ENCODE results near the gene PDE2A.

Gene PDE2A

GRCh38 chr11:72646472-72646871, 27.8 kb downstream of the PDE2A start:
- TF ChIP-seq CREB5 (CRISPR knock-in tag; IDR thresholded peaks at IDR 0.05; ENCODE audit: low read depth) (no peak), ZNF565 (CRISPR knock-in tag; conservative IDR thresholded peaks at IDR 0.05; ENCODE audit: low read depth) (no peak), ZFP3 (CRISPR knock-in tag; IDR thresholded peaks at IDR 0.05) (no peak), SNAI2 (CRISPR knock-in tag; IDR thresholded peaks at IDR 0.05) (no peak), TSHZ2 (CRISPR knock-in tag; IDR thresholded peaks at IDR 0.05) (no peak), ZNF70 (CRISPR knock-in tag; IDR thresholded peaks at IDR 0.05) (no peak), RARB (CRISPR knock-in tag; IDR thresholded peaks at IDR 0.05) (no peak)
- ATAC-seq: no peak

- TF ChIP-seq ZFP3 (CRISPR knock-in tag; IDR thresholded peaks at IDR 0.05) (no peak), ZNF565 (CRISPR knock-in tag; conservative IDR thresholded peaks at IDR 0.05; ENCODE audit: low read depth) (no peak), RARB (CRISPR knock-in tag; IDR thresholded peaks at IDR 0.05) (no peak), PPARA (CRISPR knock-in tag; IDR thresholded peaks at IDR 0.05; ENCODE audit: borderline replicate concordance) (no peak), CSRNP3 (CRISPR knock-in tag; IDR thresholded peaks at IDR 0.05) (no peak), TOX (CRISPR knock-in tag; IDR thresholded peaks at IDR 0.05; ENCODE audit: borderline replicate concordance) (no peak), TSHZ2 (CRISPR knock-in tag; IDR thresholded peaks at IDR 0.05) (no peak), ISL1 (CRISPR knock-in tag; IDR thresholded peaks at IDR 0.05) (no peak), POU6F1 (CRISPR knock-in tag; IDR thresholded peaks at IDR 0.05; ENCODE audit: borderline replicate concordance, low read depth) (no peak), ZC3H10 (CRISPR knock-in tag; IDR thresholded peaks at IDR 0.05) (no peak)
- ATAC-seq: no peak
Measured at GRCh38 chr11:72646024-72646423, 28.2 kb downstream of the PDE2A start.

- TF ChIP-seq PATZ1 (CRISPR knock-in tag; IDR thresholded peaks at IDR 0.05; ENCODE audit: borderline replicate concordance): no peak
- no peak for TF ChIP-seq OSR1 (CRISPR knock-in tag; IDR thresholded peaks at IDR 0.05)
- no peak for TF ChIP-seq ZFP3 (CRISPR knock-in tag; IDR thresholded peaks at IDR 0.05)
- no peak for TF ChIP-seq ARNTL (CRISPR knock-in tag; IDR thresholded peaks at IDR 0.05; ENCODE audit: borderline replicate concordance, low read depth)
- TF ChIP-seq TOX (CRISPR knock-in tag; IDR thresholded peaks at IDR 0.05; ENCODE audit: borderline replicate concordance): no peak
- TF ChIP-seq BACH2 (CRISPR knock-in tag; IDR thresholded peaks at IDR 0.05; ENCODE audit: borderline replicate concordance): no peak
- no peak for TF ChIP-seq ZFP30 (CRISPR knock-in tag; IDR thresholded peaks at IDR 0.05)
- TF ChIP-seq ZNF70 (CRISPR knock-in tag; IDR thresholded peaks at IDR 0.05): no peak
- TF ChIP-seq ISL1 (CRISPR knock-in tag; IDR thresholded peaks at IDR 0.05): no peak
- TF ChIP-seq ZNF565 (CRISPR knock-in tag; conservative IDR thresholded peaks at IDR 0.05; ENCODE audit: low read depth): no peak
- no peak for TF ChIP-seq PPARA (CRISPR knock-in tag; IDR thresholded peaks at IDR 0.05; ENCODE audit: borderline replicate concordance)
- TF ChIP-seq RARB (CRISPR knock-in tag; IDR thresholded peaks at IDR 0.05): no peak
- TF ChIP-seq ZC3H10 (CRISPR knock-in tag; IDR thresholded peaks at IDR 0.05): no peak
- no peak for TF ChIP-seq GLIS3 (CRISPR knock-in tag; IDR thresholded peaks at IDR 0.05)
- TF ChIP-seq ESRRG (CRISPR knock-in tag; IDR thresholded peaks at IDR 0.05): no peak
- no peak for TF ChIP-seq CSRNP3 (CRISPR knock-in tag; IDR thresholded peaks at IDR 0.05)
- peak; percentile 6; the same call in 2 of the 3 replicates for ATAC-seq
Measured at GRCh38 chr11:72643547-72643946, 30.7 kb downstream of the PDE2A start.

All from SK-N-SH treated with all-trans-retinoic acid at 6 μM for 48 hours (cell line).